T-cell (primary cell): Measurements from ENCODE around the gene BLM. TPM values are rescaled to one million over a fixed set of nuclear protein-coding genes. Genes with fewer than 3 reads are reported as not detected.

Source experiments
- ATAC-seq, 4 experiments: fragments of 200-7000 bp in 3 of 4; fragments of 150-1000 bp in 1 of 4; cut with Tn5 transposase; replicated peaks in 1 of 4; 1 replicate in 3 of 4; 2 replicates in 1 of 4; pipeline ENCODE4 v1.10.0; 2021; ENCODE audit warnings: moderate library complexity in 3 of 4, mild to moderate bottlenecking in 2 of 4, moderate number of reproducible peaks in 1 of 4
- CTCF ChIA-PET, 2 donors: fragments of 300-600 bp; sonication (Branson Sonifier 250); formaldehyde crosslinking; loops; one replicate each; lab custom pipeline; 2022; ENCODE audit warnings: antibody characterized with exemption in 2 of 2; lab: Charles Lee
- POLR2A ChIA-PET, 2 donors: fragments of 300-600 bp; sonication (Branson Sonifier 250); formaldehyde crosslinking; loops; one replicate each; lab custom pipeline; 2022; ENCODE audit warnings: antibody characterized with exemption in 2 of 2; lab: Charles Lee
- DNase-seq, 35 experiments: peaks; one replicate each; pipeline versions ENCODE4 v3.0.0 to v3.0.0-alpha.2; 2013 to 2023
- H3K27ac ChIP-seq: one replicate; pipeline ENCODE4 v1.5.1; 2013; ENCODE audit warnings: low read length
- H3K27me3 ChIP-seq, 2 experiments: replicated peaks in 1 of 2; 1 replicate in 1 of 2; 2 replicates in 1 of 2; pipeline versions ENCODE4 v1.6.1 to v1.7.0; 2013; ENCODE audit warnings: low read length in 1 of 2, mixed read lengths in 1 of 2; ENCODE audit not compliant: control insufficient read depth in 2 of 2, insufficient read depth in 2 of 2; ENCODE audit errors: extremely low read depth in 1 of 2
- H3K36me3 ChIP-seq, 2 donors: 1 replicate in 1 of 2; 2 replicates in 1 of 2; pipeline versions ENCODE4 v1.6.1 to v1.7.0; 2013; ENCODE audit warnings: low read length in 1 of 2; ENCODE audit not compliant: control insufficient read depth in 2 of 2, insufficient read depth in 1 of 2; ENCODE audit errors: extremely low read depth in 1 of 2
- H3K4me1 ChIP-seq, 2 experiments: 1 replicate in 1 of 2; 2 replicates in 1 of 2; pipeline versions ENCODE4 v1.6.1 to v1.7.0; 2013; ENCODE audit warnings: low read length in 2 of 2, mixed read lengths in 1 of 2; ENCODE audit not compliant: insufficient read depth in 2 of 2, control insufficient read depth in 1 of 2; ENCODE audit errors: extremely low read depth in 1 of 2
- H3K4me3 ChIP-seq, 2 donors: 1 replicate in 1 of 2; 2 replicates in 1 of 2; pipeline versions ENCODE4 v1.5.1 to v1.7.0; 2013; ENCODE audit warnings: mild to moderate bottlenecking in 2 of 2, low read length in 1 of 2, moderate library complexity in 1 of 2; ENCODE audit not compliant: control insufficient read depth in 1 of 2; ENCODE audit errors: extremely low read depth in 1 of 2
- H3K9me3 ChIP-seq: 2 replicates; pipeline ENCODE4 v1.7.0; 2013
- H3K27ac Mint-ChIP-seq, 2 donors: one replicate each; pipeline ENCODE4 v1.8.0; 2020 to 2021; ENCODE audit warnings: mild to moderate bottlenecking in 2 of 2, mixed read lengths in 2 of 2
- H3K27me3 Mint-ChIP-seq, 2 donors: one replicate each; pipeline ENCODE4 v1.8.0; 2021 to 2022; ENCODE audit warnings: mixed read lengths in 2 of 2
- H3K36me3 Mint-ChIP-seq: one replicate; pipeline ENCODE4 v1.8.0; 2021; ENCODE audit warnings: mixed read lengths
- H3K4me1 Mint-ChIP-seq, 3 donors: one replicate each; pipeline ENCODE4 v1.8.0; 2020 to 2022; ENCODE audit warnings: mixed read lengths in 3 of 3, mild to moderate bottlenecking in 1 of 3
- H3K4me3 Mint-ChIP-seq, 3 donors: one replicate each; pipeline ENCODE4 v1.8.0; 2020 to 2022; ENCODE audit warnings: mild to moderate bottlenecking in 3 of 3, mixed read lengths in 3 of 3, moderate library complexity in 3 of 3
- H3K9me3 Mint-ChIP-seq, 3 donors: one replicate each; pipeline ENCODE4 v1.8.0; 2020 to 2022; ENCODE audit warnings: mixed read lengths in 3 of 3
- WGBS: methylation state at CpG from one replicate; pipeline ENCODE4 v1.1.5; 2013; ENCODE audit warnings: missing lambda C conversion rate; ENCODE audit not compliant: insufficient coverage; 5-methylcytosine and 5-hydroxymethylcytosine counted together
- total RNA-seq, 35 experiments: library from RNA in 6 of 35; stranded (reverse) in 6 of 35; fragments of 120-200 nt in 1 of 35; gene quantifications; one replicate each; pipeline versions ENCODE4 v1.2.1 to v1.2.4 and lab custom pipeline; 2013 to 2026

Gene BLM
- total RNA-seq, 5 donors from 2014 or later (not counting 1 experiment from before 2014, with no cell fraction given), result 4.9 to 9.4 (median 6.2) TPM

DNA sequence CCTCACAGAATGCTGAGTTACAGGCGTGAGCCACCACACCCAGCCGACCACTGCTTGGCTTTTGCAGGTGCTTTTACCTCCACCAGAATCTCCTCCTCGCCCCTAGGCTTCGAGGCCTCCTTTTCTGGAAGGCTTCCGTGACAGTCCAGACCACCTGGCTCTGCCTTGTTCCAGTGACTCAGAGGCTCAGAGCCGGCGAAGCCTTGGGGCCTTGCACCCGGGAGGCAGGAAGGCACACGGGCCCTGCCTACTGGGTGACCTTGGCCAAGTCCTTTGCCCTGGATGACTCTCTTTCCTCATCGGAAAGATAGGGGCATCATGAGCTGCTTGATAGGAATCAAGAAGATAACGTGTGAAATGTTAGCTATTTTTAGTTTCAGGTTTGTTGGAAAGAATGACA lies 119.9 kb downstream of the BLM start:
- Mint-ChIP-seq H3K36me3 (no peaks in the 10 kb centered on the region), H3K27me3 (no peaks in the 10 kb centered on the region), H3K4me1 (peaks cover 28 to 41% (median 41%) of the 10 kb centered on the region in 3 donors), H3K9me3 (no peaks in the 10 kb centered on the region), H3K4me3 (peak overlapping the region in 1 of 3 donors; percentile 71), H3K27ac (peak overlapping the region; percentile 59 to 74)
- H3K27ac ChIP-seq, result peak overlapping the region; percentile 58
- no peaks in the 10 kb centered on the region for H3K36me3 ChIP-seq
- 77% methylated on average over 10 of the region's 11 CpGs for WGBS
- peaks cover 0 to 14% of the 10 kb centered on the region in 2 experiments for H3K27me3 ChIP-seq
- ChIA-PET POLR2A (interaction anchor here in 1 of 2 donors (0.7 kb wide), 1 partner anchor 52 kb away, joined by 3 read pairs; no protein-coding TSS in a partner anchor), CTCF (interaction anchor here in 1 of 2 donors (1.8 kb wide), 1 partner anchor 120 kb away, joined by 7 read pairs; the partner anchor contains the start of gene BLM)
- H3K9me3 ChIP-seq, result no peaks in the 10 kb centered on the region
- DNase-seq (no peak), ATAC-seq (no peak)
- no peak overlapping the region for H3K4me3 ChIP-seq
- H3K4me1 ChIP-seq, result peaks cover 12 to 35% of the 10 kb centered on the region in 2 experiments

DNA sequence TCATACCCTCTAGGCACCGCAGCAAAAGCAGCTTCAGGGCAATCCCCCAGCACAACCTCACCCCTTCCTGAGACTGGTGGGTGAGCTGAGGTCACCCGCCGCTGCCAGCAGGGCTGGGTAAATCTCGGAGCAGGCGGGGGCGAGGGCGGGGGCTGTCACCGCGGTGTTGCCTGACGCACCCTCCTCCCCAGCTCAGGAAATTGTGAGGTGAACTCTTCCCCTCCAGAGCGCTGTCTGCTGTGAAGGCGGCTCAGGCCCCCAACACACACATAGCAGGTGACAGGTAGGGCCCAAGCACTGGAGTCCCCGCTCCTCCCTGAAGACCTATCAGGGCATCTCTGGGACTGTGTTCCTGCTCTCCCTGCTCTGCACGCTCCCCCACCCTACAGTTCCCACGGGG lies 121.0 kb downstream of the BLM start:
- Mint-ChIP-seq H3K27me3 (no peaks in the 10 kb centered on the region), H3K4me3 (peak overlapping the region; percentile 39 to 71 (median 54)), H3K27ac (peak overlapping the region; percentile 78 to 80), H3K36me3 (no peaks in the 10 kb centered on the region), H3K4me1 (peaks cover 28 to 41% (median 41%) of the 10 kb centered on the region in 3 donors), H3K9me3 (no peaks in the 10 kb centered on the region)
- peak; percentile 68 to 95 (median 91) for DNase-seq
- Histone ChIP-seq H3K27ac (peak overlapping the region; percentile 67), H3K27me3 (peaks cover 0 to 12% of the 10 kb centered on the region in 2 experiments), H3K4me3 (peak overlapping the region; percentile 19 to 21), H3K9me3 (no peaks in the 10 kb centered on the region), H3K4me1 (peaks cover 12 to 35% of the 10 kb centered on the region in 2 experiments), H3K36me3 (no peaks in the 10 kb centered on the region)
- 3% methylated on average over 7 of the region's 15 CpGs for WGBS
- CTCF ChIA-PET, result interaction anchor here in 1 of 2 donors (0.7 to 1.8 kb wide), 4 partner anchors 20 to 190 kb away, joined by 3 to 7 read pairs (median 4); partner anchors contain the start of genes BLM and FES
- POLR2A ChIA-PET, result interaction anchor here in 1 of 2 donors (0.5 to 0.8 kb wide), 3 partner anchors 34 to 126 kb away, joined by 3 to 5 read pairs (median 3); no protein-coding TSS in a partner anchor
- peak; percentile 95 to 98 (median 96) for ATAC-seq

DNA sequence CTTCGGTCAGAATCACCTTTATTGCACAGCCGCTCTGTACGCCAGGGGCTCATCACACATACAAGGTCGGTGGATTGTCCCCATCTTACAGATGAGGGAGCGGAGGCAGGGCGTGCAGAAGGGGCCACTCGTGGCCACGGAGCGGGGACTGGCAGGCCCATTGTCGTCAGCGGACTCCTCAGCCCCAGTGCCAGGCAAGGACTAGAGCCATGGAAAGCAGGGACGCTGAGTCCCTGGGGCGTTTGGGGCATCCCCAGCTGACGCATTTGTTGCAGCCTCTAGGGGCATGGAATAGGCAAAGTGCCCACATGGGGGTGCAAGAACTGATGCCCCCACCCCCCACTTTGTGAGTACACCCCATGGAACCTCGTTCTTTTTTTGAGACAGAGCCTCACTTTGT lies 121.4 kb downstream of the BLM start:
- Mint-ChIP-seq H3K27ac (peak overlapping the region; percentile 78 to 80), H3K4me3 (peak overlapping the region; percentile 39 to 71 (median 54)), H3K27me3 (no peaks in the 10 kb centered on the region), H3K4me1 (peaks cover 28 to 41% (median 41%) of the 10 kb centered on the region in 3 donors), H3K36me3 (no peaks in the 10 kb centered on the region), H3K9me3 (no peaks in the 10 kb centered on the region)
- ATAC-seq (peak in 2 of 4 experiments; percentile 0 to 10), DNase-seq (peak in 9 of 35 experiments; percentile 4 to 47 (median 29))
- Histone ChIP-seq H3K27me3 (peaks cover 0 to 12% of the 10 kb centered on the region in 2 experiments), H3K27ac (peak overlapping the region; percentile 67), H3K4me1 (peaks cover 12 to 35% of the 10 kb centered on the region in 2 experiments), H3K36me3 (no peaks in the 10 kb centered on the region), H3K9me3 (no peaks in the 10 kb centered on the region), H3K4me3 (peak overlapping the region; percentile 19 to 21)
- ChIA-PET CTCF (interaction anchor here in 1 of 2 donors (1.1 to 1.8 kb wide), 2 partner anchors 47 to 121 kb away, joined by 6 to 7 read pairs; partner anchors contain the start of genes BLM and FES), POLR2A (interaction anchor here in 1 of 2 donors (0.6 to 0.8 kb wide), 2 partner anchors 47 to 127 kb away, joined by 3 to 5 read pairs; no protein-coding TSS in a partner anchor)
- WGBS, result 58% methylated on average over 15 of the region's 15 CpGs

DNA sequence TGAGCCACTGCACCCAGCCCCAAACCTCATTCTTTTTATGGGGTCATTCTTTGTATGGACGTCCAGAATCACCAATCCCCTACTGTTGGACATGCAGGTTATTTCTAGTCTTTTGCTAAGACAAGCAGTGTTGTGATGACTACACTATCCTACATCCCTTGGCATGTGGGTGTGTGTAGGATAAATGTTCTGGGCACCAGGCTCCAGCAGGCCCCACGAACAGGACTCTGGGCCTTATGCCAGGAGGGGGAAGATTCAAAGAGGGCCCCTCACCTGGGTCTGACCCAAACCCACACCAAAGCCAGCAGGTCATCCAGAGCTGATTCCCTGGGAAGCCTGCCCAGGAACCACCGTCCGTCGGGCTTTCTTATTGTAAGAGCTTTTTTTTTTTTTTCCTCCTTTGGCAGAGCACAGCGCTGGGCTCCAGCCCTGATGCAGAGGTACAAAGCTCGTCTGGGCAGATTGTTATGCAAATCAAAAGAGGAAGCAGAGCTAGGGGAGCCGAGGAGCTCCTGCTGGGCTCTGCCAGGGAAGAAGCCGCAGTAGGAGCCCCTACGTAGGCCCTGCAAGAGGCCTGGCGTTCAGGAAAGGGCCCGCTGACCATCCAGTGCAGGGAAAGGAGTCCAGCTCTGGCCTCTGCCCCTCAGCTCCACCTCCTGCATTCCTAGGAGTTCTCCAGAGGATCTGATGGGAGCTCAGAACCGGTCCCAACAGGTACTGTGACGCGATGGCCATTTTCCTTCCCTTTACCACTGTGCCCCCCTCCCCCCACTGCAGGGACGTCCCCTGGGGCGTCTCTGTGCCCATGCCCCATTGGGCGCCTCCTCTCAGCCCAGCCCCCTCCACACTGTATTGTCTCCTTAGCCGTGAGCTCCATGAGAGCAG lies 122.3 kb downstream of the BLM start:
- H3K36me3 Mint-ChIP-seq, result no peaks in the 10 kb centered on the region
- DNase-seq (peak in 1 of 35 experiments; percentile 14), ATAC-seq (no peak)
- H3K4me3 Mint-ChIP-seq, result peak overlapping the region; percentile 37 to 71 (median 60)
- H3K36me3 ChIP-seq, result no peaks in the 10 kb centered on the region
- H3K27me3 ChIP-seq, result peaks cover 0 to 12% of the 10 kb centered on the region in 2 experiments
- H3K4me1 Mint-ChIP-seq, result peaks cover 28 to 41% (median 41%) of the 10 kb centered on the region in 3 donors
- H3K4me3 ChIP-seq, result no peak overlapping the region
- H3K9me3 Mint-ChIP-seq, result no peaks in the 10 kb centered on the region
- no peaks in the 10 kb centered on the region for H3K27me3 Mint-ChIP-seq
- no peaks in the 10 kb centered on the region for H3K9me3 ChIP-seq
- 72% methylated on average over 15 of the region's 19 CpGs for WGBS
- ChIA-PET POLR2A (interaction anchor here (0.5 to 0.6 kb wide), 3 partner anchors 29 to 142 kb away, joined by 3 to 8 read pairs (median 4); partner anchors contain the start of gene FURIN (in 1 of the 2)), CTCF (interaction anchor here (0.5 to 0.6 kb wide), 2 partner anchors 93 to 190 kb away, joined by 3 to 4 read pairs; partner anchors contain the start of gene HDDC3 (in 1 of the 2))
- H3K4me1 ChIP-seq, result peaks cover 12 to 35% of the 10 kb centered on the region in 2 experiments
- no peak overlapping the region for H3K27ac ChIP-seq
- peak overlapping the region; percentile 77 to 80 for H3K27ac Mint-ChIP-seq

DNA sequence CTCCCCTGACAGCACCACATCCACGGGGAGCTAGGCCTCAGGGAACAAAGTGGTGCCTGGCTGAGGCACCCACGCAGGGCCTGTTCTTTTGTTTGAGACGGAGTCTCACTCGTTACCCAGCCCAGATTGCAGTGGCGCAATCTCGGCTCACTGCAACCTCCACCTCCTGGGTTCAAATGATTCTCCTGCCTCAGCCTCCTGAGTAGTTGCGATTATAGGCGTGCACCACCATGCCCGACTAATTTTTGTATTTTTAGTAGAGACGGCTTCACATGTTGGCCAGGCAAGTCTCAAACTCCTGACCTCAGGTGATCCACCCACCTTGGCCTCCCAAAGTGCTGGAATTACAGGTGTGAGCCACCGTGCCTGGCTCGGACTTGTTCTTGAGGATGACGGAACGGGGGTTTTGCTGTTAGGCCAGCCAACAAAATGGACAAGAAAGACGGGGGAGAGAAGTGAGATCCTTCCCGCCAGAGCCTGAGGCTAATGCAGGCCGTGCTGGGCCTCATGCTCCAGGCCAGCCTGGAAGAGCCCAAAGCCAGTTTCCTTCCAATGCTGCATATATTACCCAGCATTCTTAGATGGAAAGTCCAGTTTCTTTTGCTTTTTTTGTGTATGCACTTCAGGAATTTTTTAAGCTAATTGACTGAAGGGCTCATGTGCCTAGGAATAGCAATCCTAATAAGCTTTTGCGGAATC lies 123.2 kb downstream of the BLM start:
- peaks cover 12 to 37% of the 10 kb centered on the region in 2 experiments for H3K4me1 ChIP-seq
- whole genome bisulfite sequencing, result 96% methylated on average over 16 of the region's 18 CpGs
- Mint-ChIP-seq H3K9me3 (no peaks in the 10 kb centered on the region), H3K36me3 (no peaks in the 10 kb centered on the region), H3K4me1 (peaks cover 28 to 46% (median 41%) of the 10 kb centered on the region in 3 donors), H3K27me3 (no peaks in the 10 kb centered on the region), H3K27ac (peak overlapping the region; percentile 77 to 80), H3K4me3 (peak overlapping the region; percentile 24 to 71 (median 60))
- no peaks in the 10 kb centered on the region for H3K9me3 ChIP-seq
- H3K27me3 ChIP-seq, result peaks cover 0 to 15% of the 10 kb centered on the region in 2 experiments
- H3K36me3 ChIP-seq, result no peaks in the 10 kb centered on the region
- POLR2A ChIA-PET, result interaction anchor here in 1 of 2 donors (0.6 kb wide), 1 partner anchor 124 kb away, joined by 8 read pairs; no protein-coding TSS in a partner anchor
- DNase-seq (no peak), ATAC-seq (no peak)
- CTCF ChIA-PET, result no interaction called here
- H3K27ac ChIP-seq, result no peak overlapping the region
- H3K4me3 ChIP-seq, result no peak overlapping the region
